SU-DHL-6 (cell line): ENCODE measurements around the gene MAPK12.

Experiments
- EZH2phosphoT487 ChIP-seq: fragments of 200-600 bp; sonication (generic), shearing (Covaris generic); conservative IDR thresholded peaks from 2 replicates; pipeline ENCODE4 v1.6.1; 2018; ENCODE audit warnings: mild to moderate bottlenecking, antibody characterized with exemption, low read length, moderate library complexity, mixed read lengths
- TF ChIP-seq, protein P1 (sequence below): fragments of 200-600 bp; sonication (generic); IDR thresholded peaks from one replicate; pipeline ENCODE4 v1.5.1; 2017; ENCODE audit warnings: antibody characterized with exemption, mild to moderate bottlenecking, low read length, moderate library complexity; ENCODE audit not compliant: insufficient read depth, poor library complexity, severe bottlenecking

DNA sequence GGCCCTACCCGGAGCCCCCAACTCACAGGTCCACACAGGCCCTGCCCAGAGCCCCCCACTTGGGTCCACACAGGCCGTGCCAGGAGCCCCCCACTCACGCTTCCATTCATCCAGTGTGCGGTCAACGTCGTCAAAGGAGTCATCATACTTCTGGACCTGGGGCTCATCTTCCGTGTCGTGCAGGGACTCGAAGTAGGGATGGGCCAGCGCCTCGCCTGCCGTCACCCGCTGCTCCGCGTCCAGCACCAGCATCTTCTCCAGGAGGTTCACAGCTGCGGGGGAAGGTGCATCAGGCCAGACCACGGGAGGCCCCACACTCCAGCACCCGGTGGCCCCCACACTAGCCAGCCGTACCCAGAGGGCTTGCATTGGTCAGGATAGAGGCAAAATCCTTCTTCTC, 6.4 kb downstream of the MAPK12 start:
- TF ChIP-seq, protein P1, sequence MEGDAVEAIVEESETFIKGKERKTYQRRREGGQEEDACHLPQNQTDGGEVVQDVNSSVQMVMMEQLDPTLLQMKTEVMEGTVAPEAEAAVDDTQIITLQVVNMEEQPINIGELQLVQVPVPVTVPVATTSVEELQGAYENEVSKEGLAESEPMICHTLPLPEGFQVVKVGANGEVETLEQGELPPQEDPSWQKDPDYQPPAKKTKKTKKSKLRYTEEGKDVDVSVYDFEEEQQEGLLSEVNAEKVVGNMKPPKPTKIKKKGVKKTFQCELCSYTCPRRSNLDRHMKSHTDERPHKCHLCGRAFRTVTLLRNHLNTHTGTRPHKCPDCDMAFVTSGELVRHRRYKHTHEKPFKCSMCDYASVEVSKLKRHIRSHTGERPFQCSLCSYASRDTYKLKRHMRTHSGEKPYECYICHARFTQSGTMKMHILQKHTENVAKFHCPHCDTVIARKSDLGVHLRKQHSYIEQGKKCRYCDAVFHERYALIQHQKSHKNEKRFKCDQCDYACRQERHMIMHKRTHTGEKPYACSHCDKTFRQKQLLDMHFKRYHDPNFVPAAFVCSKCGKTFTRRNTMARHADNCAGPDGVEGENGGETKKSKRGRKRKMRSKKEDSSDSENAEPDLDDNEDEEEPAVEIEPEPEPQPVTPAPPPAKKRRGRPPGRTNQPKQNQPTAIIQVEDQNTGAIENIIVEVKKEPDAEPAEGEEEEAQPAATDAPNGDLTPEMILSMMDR = no peak
- no peak for TF ChIP-seq EZH2phosphoT487
